Progenitor cell of endocrine pancreas (in vitro differentiated cells): ENCODE data around the gene CCBE1. TPM values are rescaled to one million over a fixed set of nuclear protein-coding genes. Genes with fewer than 3 reads are reported as not detected.

ENCODE experiments used
- DNase-seq: peaks from one replicate; pipeline ENCODE4 v3.0.0; 2021; ENCODE audit warnings: low spot score; ENCODE audit not compliant: unreplicated experiment
- H3K27ac Mint-ChIP-seq: 2 replicates; pipeline ENCODE4 v1.8.0; 2021; ENCODE audit warnings: mild to moderate bottlenecking, moderate library complexity, mixed read lengths
- H3K27me3 Mint-ChIP-seq: 2 replicates; pipeline ENCODE4 v1.8.0; 2021; ENCODE audit warnings: mixed read lengths
- H3K36me3 Mint-ChIP-seq: 2 replicates; pipeline ENCODE4 v1.8.0; 2022; ENCODE audit warnings: mixed read lengths; ENCODE audit not compliant: insufficient read depth
- H3K4me1 Mint-ChIP-seq: 2 replicates; pipeline ENCODE4 v1.8.0; 2021; ENCODE audit warnings: low read depth, mixed read lengths
- H3K4me3 Mint-ChIP-seq: 2 replicates; pipeline ENCODE4 v1.8.0; 2021; ENCODE audit warnings: low read depth, mild to moderate bottlenecking, moderate library complexity, mixed read lengths
- H3K9me3 Mint-ChIP-seq: 2 replicates; pipeline ENCODE4 v1.8.0; 2021; ENCODE audit warnings: low read depth, mixed read lengths
- total RNA-seq: library from RNA; stranded (reverse); gene quantifications from 2 replicates; pipeline ENCODE4 v1.2.1, GENCODE V29; 2021
- TF ChIP-seq, protein P1 (sequence below): fragments of 200-600 bp; sonication (generic); IDR thresholded peaks from one replicate; pipeline ENCODE4 v1.5.0; 2021; ENCODE audit warnings: antibody characterized with exemption, mild to moderate bottlenecking; ENCODE audit not compliant: unreplicated experiment

The CCBE1 gene
- total RNA-seq, 1 donor from 2014 or later = 1.2 TPM

DNA sequence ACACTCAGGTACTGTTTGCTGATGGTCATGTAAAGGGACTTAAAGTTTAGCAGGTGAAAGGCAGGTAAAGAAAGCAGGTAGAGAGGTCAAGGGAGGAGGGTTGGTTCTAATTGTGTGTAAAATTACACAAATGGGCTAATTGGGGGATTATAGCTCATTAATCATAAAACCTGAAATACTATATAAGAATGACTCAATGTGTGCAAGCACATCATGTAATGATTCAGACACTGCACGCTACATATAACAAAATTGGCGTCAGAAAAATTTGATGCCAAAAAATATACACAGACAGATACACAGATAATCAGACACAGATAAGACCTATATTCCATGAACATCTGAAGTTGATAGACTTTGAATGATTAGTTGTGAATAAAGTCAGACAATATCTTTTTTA lies 217.4 kb downstream of the CCBE1 start:
- peaks cover 30% of the 10 kb centered on the region for H3K27me3 Mint-ChIP-seq
- H3K27ac Mint-ChIP-seq = no peak overlapping the region
- no peaks in the 10 kb centered on the region for H3K36me3 Mint-ChIP-seq
- no peak overlapping the region for H3K4me3 Mint-ChIP-seq
- H3K4me1 Mint-ChIP-seq = peaks cover 4% of the 10 kb centered on the region
- no peaks in the 10 kb centered on the region for H3K9me3 Mint-ChIP-seq
- TF ChIP-seq, protein P1, sequence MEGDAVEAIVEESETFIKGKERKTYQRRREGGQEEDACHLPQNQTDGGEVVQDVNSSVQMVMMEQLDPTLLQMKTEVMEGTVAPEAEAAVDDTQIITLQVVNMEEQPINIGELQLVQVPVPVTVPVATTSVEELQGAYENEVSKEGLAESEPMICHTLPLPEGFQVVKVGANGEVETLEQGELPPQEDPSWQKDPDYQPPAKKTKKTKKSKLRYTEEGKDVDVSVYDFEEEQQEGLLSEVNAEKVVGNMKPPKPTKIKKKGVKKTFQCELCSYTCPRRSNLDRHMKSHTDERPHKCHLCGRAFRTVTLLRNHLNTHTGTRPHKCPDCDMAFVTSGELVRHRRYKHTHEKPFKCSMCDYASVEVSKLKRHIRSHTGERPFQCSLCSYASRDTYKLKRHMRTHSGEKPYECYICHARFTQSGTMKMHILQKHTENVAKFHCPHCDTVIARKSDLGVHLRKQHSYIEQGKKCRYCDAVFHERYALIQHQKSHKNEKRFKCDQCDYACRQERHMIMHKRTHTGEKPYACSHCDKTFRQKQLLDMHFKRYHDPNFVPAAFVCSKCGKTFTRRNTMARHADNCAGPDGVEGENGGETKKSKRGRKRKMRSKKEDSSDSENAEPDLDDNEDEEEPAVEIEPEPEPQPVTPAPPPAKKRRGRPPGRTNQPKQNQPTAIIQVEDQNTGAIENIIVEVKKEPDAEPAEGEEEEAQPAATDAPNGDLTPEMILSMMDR = no peak
- DNase-seq = no peak

DNA sequence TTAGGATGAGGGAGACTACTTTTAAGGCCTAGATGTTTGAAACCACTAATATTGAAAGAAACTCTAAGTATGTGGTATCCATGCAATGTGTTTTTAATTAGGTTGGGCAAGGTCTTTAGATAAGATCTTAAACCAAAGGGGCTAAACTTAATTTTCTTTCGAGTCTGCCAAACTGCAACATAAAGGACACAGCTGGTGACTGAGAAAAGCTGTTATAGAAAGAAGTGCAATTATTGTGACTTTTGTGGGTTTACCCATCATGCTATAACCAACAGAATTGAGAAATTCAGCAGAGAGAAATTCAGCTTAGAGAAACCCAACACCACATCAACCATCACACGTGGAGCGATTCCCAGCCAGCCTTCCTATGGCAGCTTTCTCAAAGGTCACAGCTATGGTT lies 218.6 kb downstream of the CCBE1 start:
- no peak overlapping the region for H3K27ac Mint-ChIP-seq
- peaks cover 27% of the 10 kb centered on the region for H3K27me3 Mint-ChIP-seq
- H3K4me3 Mint-ChIP-seq = no peak overlapping the region
- no peak for DNase-seq
- TF ChIP-seq, protein P1 = no peak
- no peaks in the 10 kb centered on the region for H3K36me3 Mint-ChIP-seq
- H3K9me3 Mint-ChIP-seq = no peaks in the 10 kb centered on the region
- H3K4me1 Mint-ChIP-seq = peaks cover 3% of the 10 kb centered on the region

DNA sequence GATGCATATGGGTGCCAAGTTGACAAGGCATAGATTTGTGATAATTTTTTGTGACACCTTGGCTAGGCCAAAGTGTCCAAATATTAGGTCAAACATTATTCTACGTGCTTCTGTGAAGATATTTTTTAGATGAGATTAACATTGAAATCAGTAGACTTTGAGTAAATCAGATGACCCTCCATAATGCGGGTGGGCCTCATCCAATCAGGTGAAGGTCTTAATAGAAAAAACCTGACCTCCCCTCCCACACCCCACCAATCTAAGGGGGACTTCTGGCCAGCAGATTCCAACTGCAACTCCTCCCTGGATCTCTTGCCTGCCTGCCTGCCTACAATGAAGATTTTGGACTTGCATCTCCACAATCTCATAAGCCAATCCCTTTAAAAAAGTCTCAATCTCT lies 219.4 kb downstream of the CCBE1 start:
- H3K9me3 Mint-ChIP-seq = no peaks in the 10 kb centered on the region
- DNase-seq = no peak
- no peaks in the 10 kb centered on the region for H3K36me3 Mint-ChIP-seq
- peaks cover 3% of the 10 kb centered on the region for H3K4me1 Mint-ChIP-seq
- H3K4me3 Mint-ChIP-seq = no peak overlapping the region
- TF ChIP-seq, protein P1 = no peak
- H3K27me3 Mint-ChIP-seq = peaks cover 28% of the 10 kb centered on the region
- H3K27ac Mint-ChIP-seq = no peak overlapping the region

DNA sequence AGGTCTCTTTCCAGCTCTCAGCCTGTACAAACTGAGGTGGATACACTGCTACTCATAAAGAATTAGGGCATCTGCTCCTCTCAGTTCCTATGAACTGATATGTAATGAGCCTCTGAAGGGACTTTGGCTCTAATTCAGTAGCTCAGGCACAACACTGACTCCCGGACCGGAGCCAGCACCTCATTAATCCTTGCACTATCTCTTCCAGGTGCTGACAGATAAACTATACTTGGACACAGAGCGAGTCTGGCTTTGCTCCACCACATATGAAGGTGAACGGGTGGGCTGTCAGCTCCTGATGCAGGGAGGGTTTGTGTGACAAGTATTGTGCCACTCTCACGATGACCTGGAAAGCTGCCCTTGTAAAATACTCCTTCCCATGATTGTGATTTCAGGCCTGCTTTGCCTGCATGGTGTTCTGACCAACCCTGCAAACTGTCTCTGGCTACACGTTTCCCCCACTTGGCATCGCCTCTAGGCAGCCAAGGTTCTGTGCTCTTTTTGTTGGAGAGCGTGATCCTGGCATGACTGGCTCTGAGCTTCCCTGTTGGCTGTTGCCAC lies 226.6 kb downstream of the CCBE1 start:
- Mint-ChIP-seq H3K4me1 (no peaks in the 10 kb centered on the region), H3K36me3 (no peaks in the 10 kb centered on the region), H3K4me3 (no peak overlapping the region), H3K27ac (no peak overlapping the region), H3K9me3 (no peaks in the 10 kb centered on the region), H3K27me3 (peaks cover 31% of the 10 kb centered on the region)
- no peak for DNase-seq
- TF ChIP-seq, protein P1 = no peak

DNA sequence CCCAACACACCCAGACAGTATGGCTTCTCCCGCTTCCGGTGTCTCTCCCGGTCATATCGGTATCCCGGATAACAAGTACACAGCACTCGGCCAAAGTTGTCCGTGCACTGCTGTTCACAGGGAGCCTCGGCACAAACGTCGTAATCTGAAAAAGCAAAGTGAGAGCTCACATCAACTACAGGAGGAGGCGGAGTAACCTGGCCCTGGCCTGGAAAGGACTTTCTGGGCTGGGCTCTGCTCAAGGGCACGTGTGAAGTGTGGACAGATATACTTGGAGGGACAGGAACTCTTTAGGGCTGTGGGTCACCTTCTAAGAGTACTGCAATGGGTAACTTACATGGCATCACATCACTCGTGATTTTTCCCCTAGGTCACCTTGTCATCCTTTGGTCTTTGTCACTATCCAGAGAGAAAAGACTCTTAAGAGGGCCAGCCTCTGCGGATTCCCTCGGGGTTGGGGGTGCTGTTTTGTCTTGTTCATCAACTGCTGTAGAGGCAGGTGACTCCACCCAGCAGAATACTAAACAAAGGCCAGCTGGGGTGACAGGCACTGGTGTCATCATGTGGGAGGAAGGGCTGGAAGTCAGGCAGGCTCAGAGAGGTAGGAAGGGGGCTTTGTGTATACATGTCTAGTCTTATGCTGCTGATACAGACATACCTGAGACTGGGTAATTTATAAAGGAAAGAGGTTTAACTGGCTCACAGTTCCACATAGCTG lies 227.6 kb downstream of the CCBE1 start:
- Mint-ChIP-seq H3K36me3 (no peaks in the 10 kb centered on the region), H3K4me3 (no peak overlapping the region), H3K27ac (no peak overlapping the region), H3K4me1 (no peaks in the 10 kb centered on the region), H3K9me3 (no peaks in the 10 kb centered on the region), H3K27me3 (peaks cover 26% of the 10 kb centered on the region)
- TF ChIP-seq, protein P1 = no peak
- no peak for DNase-seq
